Activated CD4-positive, alpha-beta T cell treated with anti-CD3 and anti-CD28 coated beads, Interleukin-2, amount 10 ng/mL, durations not matched to agents 24 days and 14 days (primary cell): ENCODE results near the gene STXBP5L. TPM values are rescaled to one million over a fixed set of nuclear protein-coding genes. Genes with fewer than 3 reads are reported as not detected.
"Not testable (repeated sequence)": the region's sequence is repeated elsewhere in the genome, so short reads cannot be mapped to it uniquely, and the experiment has no call there.

Source experiments
- DNase-seq: peaks from one replicate; pipeline ENCODE4 v3.0.0; 2022
- H3K27ac Mint-ChIP-seq: one replicate; pipeline ENCODE4 v1.8.0; 2022; ENCODE audit warnings: mild to moderate bottlenecking, mixed read lengths
- H3K27me3 Mint-ChIP-seq: one replicate; pipeline ENCODE4 v1.8.0; 2022; ENCODE audit warnings: mixed read lengths
- H3K36me3 Mint-ChIP-seq: one replicate; pipeline ENCODE4 v1.8.0; 2022; ENCODE audit warnings: low read depth, mild to moderate bottlenecking, mixed read lengths
- H3K4me1 Mint-ChIP-seq: one replicate; pipeline ENCODE4 v1.8.0; 2021; ENCODE audit warnings: mixed read lengths
- H3K4me3 Mint-ChIP-seq: one replicate; pipeline ENCODE4 v1.8.0; 2022; ENCODE audit warnings: mild to moderate bottlenecking, moderate library complexity, mixed read lengths
- H3K9me3 Mint-ChIP-seq: one replicate; pipeline ENCODE4 v1.8.0; 2021; ENCODE audit warnings: mixed read lengths
- intact Hi-C: fragments of 100-400 bp; cut with micrococcal nuclease; formaldehyde crosslinking; loops from one replicate; pipeline ENCODE4 v1.15.1; 2023
- total RNA-seq: library from RNA; stranded (reverse); gene quantifications from 2 replicates; pipeline ENCODE4 v1.2.3, GENCODE V29; 2022

The STXBP5L gene
- total RNA-seq, 1 donor from 2014 or later: not detected

DNA sequence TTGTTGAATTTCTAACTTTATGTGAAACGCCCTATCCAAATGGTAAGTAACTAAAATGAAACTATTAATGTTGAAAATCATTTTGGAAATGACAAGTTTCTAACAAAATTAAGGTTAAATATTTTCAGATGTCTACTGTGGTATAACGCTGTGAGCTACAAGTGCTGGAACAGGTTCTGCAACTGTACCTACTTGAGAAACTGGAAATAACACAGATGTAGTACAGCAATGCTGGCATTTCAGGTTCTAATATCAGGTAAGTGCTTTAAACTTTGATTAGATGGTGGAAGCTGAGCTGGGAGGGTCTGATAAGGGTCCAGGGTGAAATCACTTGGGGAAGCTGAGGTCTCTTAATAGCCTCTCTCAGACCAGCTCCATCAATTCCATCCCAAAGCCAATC, 315.1 kb downstream of the STXBP5L start:
- H3K9me3 Mint-ChIP-seq: no peaks in the 10 kb centered on the region
- H3K27me3 Mint-ChIP-seq: no peaks in the 10 kb centered on the region
- intact Hi-C loops: no loop called here
- H3K4me1 Mint-ChIP-seq: no peaks in the 10 kb centered on the region
- no peaks in the 10 kb centered on the region for H3K36me3 Mint-ChIP-seq
- DNase-seq: no peak
- H3K27ac Mint-ChIP-seq: no peak overlapping the region
- no peak overlapping the region for H3K4me3 Mint-ChIP-seq

DNA sequence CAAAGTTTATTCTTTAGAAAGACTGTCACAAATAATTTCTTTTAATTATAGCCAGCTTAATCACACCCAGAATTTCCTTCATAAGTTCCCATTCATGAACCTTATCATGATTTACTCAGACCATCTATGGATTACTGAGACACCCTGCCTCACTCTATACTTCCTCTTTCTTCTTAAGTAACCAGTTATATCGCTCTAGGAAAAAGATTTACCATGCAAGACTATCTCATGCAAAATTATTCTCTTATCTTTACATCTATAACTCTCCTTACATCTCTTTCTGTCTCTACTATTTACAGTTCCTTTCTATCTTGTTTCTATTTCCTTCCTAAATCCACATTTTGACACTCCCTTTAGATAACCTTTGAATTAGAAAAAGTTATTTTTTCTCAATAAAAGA, 321.0 kb downstream of the STXBP5L start:
- Mint-ChIP-seq H3K4me3 (no peak overlapping the region), H3K36me3 (no peaks in the 10 kb centered on the region), H3K27ac (no peak overlapping the region), H3K27me3 (no peaks in the 10 kb centered on the region), H3K9me3 (no peaks in the 10 kb centered on the region), H3K4me1 (no peaks in the 10 kb centered on the region)
- no peak for DNase-seq
- intact Hi-C loops: no loop called here

DNA sequence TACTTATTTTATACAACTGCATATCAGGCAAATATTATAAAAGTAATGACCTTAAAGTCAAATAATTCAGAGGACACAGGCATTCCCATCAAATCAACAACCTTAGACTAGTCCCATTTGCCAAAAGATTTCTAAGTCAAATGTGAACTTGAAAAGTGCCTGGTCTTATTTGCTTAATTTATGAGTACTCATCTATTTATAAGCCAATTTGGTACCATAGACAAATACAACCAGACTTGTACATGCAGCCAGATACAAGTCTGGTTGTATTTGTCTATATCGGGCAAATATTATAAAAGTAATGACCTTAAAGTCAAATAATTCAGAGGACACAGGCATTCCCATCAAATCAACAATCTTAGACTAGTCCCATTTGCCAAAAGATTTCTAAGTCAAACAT, 322.2 kb downstream of the STXBP5L start:
- DNase-seq, intact Hi-C loops, H3K27me3 Mint-ChIP-seq, H3K9me3 Mint-ChIP-seq, H3K27ac Mint-ChIP-seq, H3K4me3 Mint-ChIP-seq, H3K36me3 Mint-ChIP-seq, H3K4me1 Mint-ChIP-seq: not testable (repeated sequence)

DNA sequence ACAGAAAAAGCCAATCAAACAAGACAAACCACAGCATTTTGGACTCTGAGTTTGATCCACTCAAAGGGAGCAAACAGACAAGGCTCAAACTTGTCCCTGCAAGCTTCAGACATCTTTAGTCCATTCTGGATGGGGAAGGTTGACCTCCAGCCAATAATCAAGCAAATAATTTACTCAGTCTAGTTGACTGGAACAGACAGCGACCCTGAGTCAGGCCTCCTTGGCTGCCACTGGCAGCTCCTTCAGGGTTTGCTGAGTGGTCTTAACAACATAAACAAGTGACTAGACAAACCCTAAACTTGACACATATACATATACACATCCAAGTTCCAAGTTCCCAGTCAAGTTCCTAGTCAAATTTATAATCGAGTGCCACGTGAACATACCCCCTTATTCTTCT, 323.9 kb downstream of the STXBP5L start:
- Mint-ChIP-seq H3K4me1 (no peaks in the 10 kb centered on the region), H3K27ac (no peak overlapping the region), H3K27me3 (no peaks in the 10 kb centered on the region), H3K9me3 (no peaks in the 10 kb centered on the region), H3K36me3 (no peaks in the 10 kb centered on the region), H3K4me3 (no peak overlapping the region)
- no peak for DNase-seq
- intact Hi-C loops: no loop called here

DNA sequence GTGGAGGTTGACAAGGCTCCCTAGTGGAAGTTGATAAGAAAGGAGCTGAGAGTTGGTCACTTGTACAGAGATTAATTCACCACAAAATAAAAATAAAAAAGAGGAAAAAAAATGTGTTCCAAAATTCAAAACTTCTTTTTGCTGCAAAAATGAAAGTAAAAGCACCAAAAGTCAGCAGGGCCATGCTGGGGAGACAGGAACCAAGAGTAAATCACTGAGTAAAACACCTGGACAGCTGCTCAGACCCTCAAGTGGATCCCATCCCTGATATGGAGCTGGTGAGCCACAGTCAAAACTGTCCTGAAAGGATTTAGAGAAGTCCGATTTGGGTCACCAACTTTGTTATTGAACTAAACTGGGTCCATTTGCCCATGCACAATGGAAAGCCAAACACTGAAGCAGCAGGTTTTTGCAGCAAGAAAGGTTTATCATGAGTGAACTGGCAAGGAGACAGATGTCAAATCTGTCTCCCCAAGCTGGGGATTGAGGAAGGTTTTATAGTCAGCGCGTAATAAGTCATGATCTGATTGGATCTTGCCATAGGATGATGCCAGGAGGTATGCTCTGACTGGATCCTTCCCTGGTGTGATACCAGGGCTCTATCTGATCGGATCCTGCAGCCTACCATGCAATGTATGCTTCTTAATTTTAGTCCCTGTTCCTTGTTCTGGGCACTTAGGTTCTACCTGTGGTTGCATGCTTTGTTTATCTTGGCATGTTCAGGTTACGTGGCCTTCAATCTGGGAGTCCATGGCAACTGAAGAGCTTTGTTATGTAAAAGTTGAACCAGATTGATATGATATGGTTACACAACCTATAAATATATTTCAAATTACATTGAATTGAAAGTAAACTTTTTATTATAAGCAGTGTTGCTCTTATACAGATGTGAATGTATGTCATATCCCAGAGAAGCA, 324.6 kb downstream of the STXBP5L start:
- no peaks in the 10 kb centered on the region for H3K4me1 Mint-ChIP-seq
- H3K9me3 Mint-ChIP-seq: no peaks in the 10 kb centered on the region
- no peak overlapping the region for H3K27ac Mint-ChIP-seq
- no peak for DNase-seq
- H3K4me3 Mint-ChIP-seq: no peak overlapping the region
- intact Hi-C loops: no loop called here
- no peaks in the 10 kb centered on the region for H3K36me3 Mint-ChIP-seq
- no peaks in the 10 kb centered on the region for H3K27me3 Mint-ChIP-seq

DNA sequence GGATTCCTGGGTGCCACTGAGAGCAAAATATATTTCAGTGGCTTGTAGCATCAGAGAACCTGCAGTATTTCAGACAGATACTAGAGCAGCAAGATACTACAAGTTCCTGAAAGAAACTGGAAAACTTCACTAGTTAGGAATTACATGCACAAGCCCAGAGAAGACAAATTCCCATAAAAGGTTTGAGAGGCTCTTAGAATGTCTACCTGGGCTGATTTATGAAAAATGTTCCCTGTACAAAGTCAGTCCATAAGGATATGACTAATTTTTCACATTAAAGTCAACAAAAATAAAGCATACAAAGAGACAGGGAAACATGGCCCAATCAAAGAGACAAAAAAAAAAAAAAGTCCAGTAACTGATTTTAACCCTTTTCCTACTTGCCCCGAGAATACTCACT, 335.2 kb downstream of the STXBP5L start:
- Mint-ChIP-seq H3K9me3 (no peaks in the 10 kb centered on the region), H3K36me3 (no peaks in the 10 kb centered on the region), H3K4me1 (no peaks in the 10 kb centered on the region), H3K4me3 (no peak overlapping the region), H3K27ac (no peak overlapping the region), H3K27me3 (no peaks in the 10 kb centered on the region)
- no peak for DNase-seq
- intact Hi-C loops: no loop called here

DNA sequence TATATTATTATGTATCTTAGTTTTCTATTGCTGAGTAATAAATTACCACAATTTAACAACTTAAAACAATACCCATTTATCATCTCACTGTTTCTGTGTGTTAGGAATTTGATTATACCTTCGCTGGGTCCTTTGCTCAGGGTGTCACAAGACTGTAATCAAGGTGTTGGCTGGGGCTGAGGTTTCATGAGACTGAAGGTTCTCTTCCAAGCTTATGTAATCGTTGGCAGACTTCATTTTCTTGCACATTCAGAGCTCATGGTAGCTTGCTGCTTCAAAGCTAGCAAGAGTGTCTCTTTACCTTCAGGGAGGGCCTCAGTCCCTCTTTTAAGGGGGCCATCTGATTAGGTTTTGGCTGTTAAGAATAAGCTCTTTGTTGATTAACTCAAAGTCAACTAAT, 344.7 kb downstream of the STXBP5L start:
- no peaks in the 10 kb centered on the region for H3K4me1 Mint-ChIP-seq
- no peaks in the 10 kb centered on the region for H3K9me3 Mint-ChIP-seq
- H3K27ac Mint-ChIP-seq: no peak overlapping the region
- H3K4me3 Mint-ChIP-seq: no peak overlapping the region
- H3K27me3 Mint-ChIP-seq: no peaks in the 10 kb centered on the region
- no peak for DNase-seq
- no peaks in the 10 kb centered on the region for H3K36me3 Mint-ChIP-seq
- intact Hi-C loops: no loop called here

DNA sequence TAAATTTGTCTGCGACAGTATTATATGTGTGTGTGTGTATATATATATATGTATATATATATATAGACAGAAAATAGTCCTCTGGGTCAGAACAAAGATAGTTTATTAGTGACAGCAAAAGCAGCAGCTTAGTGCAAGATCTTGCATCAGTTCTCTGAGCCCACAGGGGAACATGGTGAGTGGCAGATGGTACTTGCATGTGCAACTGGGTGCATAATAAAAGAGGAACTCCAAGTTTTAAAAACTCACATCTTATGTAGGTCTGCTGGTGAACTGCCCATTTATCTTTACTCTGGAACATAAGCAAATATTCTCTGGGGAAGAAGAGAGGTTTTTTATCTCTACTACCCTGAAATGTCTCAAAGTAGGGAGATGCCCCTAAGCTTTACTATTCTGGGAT, 361.4 kb downstream of the STXBP5L start:
- no peak overlapping the region for H3K4me3 Mint-ChIP-seq
- no peaks in the 10 kb centered on the region for H3K9me3 Mint-ChIP-seq
- intact Hi-C loops: no loop called here
- no peak for DNase-seq
- no peaks in the 10 kb centered on the region for H3K36me3 Mint-ChIP-seq
- no peaks in the 10 kb centered on the region for H3K27me3 Mint-ChIP-seq
- no peaks in the 10 kb centered on the region for H3K4me1 Mint-ChIP-seq
- H3K27ac Mint-ChIP-seq: no peak overlapping the region

DNA sequence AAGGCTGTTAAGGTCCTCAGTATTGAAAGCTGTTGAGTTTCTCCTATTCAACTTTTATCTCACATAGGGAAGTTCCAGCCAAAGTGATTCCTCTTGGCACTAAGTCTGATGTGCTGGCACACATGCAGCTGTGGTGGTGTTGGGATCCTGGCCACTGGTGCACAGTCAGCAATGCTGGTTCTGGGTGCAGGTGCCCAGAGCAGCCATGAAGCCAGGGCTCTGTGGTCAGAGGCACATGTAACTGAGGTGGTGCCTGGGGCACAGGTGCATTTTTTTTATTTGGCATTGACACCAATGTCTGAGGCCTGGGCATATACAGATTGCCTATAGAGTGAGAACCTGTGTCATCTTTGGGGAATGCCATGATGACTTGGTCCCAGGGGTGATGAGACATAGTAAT, 366.4 kb downstream of the STXBP5L start:
- H3K4me1 Mint-ChIP-seq: no peaks in the 10 kb centered on the region
- H3K27ac Mint-ChIP-seq: no peak overlapping the region
- H3K9me3 Mint-ChIP-seq: no peaks in the 10 kb centered on the region

DNA sequence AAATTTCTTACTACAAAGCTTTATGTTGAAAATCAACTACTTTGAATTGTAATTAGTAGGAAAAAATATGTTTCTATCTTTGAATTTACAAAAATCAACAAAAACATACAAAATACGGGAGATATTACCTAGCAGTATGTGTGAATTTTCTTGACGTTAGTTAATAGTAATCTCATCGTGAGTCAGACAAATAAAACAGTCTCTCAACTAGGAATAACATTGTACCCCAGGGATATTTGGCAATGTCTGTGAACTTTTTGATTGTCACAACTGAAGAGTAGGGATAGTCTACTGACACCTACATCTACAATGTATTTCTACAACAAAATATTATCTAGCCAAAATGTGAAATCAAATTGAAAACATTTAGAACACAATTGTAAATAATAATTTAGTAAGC, 387.4 kb downstream of the STXBP5L start:
- intact Hi-C loops: no loop called here
- no peak for DNase-seq
- H3K4me1 Mint-ChIP-seq: no peaks in the 10 kb centered on the region
- H3K36me3 Mint-ChIP-seq: no peaks in the 10 kb centered on the region
- H3K9me3 Mint-ChIP-seq: no peaks in the 10 kb centered on the region
- no peak overlapping the region for H3K4me3 Mint-ChIP-seq
- no peak overlapping the region for H3K27ac Mint-ChIP-seq
- no peaks in the 10 kb centered on the region for H3K27me3 Mint-ChIP-seq

More for the DNA sequence above, 366.4 kb downstream of the STXBP5L start:
- Mint-ChIP-seq H3K4me3 (no peak overlapping the region), H3K27me3 (no peaks in the 10 kb centered on the region), H3K36me3 (no peaks in the 10 kb centered on the region)
- intact Hi-C loops: no loop called here
- DNase-seq: no peak

DNA sequence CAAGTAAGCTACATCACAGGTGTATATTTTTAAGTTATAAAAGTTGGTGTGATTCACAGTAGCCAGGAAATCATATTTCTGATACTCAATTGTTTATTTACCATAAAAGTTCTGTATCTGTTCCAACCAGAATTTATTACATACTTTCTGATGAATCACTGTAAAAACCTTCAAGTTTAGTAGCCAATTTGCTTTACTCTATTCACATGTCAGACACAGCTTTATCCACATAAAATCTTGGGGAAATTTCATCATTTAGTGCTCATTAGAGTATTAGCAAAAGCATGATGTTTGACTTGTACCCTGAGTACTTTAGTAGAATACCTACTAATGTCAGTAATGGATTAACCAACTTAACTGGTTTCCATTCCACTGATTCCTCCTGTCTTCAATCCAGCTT, 388.0 kb downstream of the STXBP5L start:
- intact Hi-C loops: no loop called here
- Mint-ChIP-seq H3K27me3 (no peaks in the 10 kb centered on the region), H3K27ac (no peak overlapping the region), H3K9me3 (no peaks in the 10 kb centered on the region), H3K36me3 (no peaks in the 10 kb centered on the region), H3K4me1 (no peaks in the 10 kb centered on the region), H3K4me3 (no peak overlapping the region)
- no peak for DNase-seq

DNA sequence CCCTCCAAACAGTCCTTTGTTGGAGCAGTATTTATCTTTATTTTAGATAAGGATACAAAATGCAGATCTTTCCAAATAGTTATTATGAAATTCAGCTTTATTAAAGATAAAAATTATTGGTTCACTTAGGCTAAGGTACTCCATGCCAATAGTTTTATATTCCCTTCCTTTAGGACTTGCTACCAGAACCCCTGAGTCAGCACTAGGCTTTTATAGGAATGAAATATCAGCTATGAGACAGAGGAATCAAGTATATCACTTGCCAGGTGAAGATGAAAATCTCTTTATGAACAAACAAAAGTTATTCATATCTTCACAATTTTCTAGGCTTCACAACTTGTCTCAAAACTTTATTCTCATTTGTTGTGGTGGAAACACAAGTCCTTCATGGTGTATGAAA, 416.3 kb downstream of the STXBP5L start:
- Mint-ChIP-seq H3K36me3 (no peaks in the 10 kb centered on the region), H3K4me1 (no peaks in the 10 kb centered on the region), H3K27ac (no peak overlapping the region), H3K9me3 (no peaks in the 10 kb centered on the region), H3K27me3 (no peaks in the 10 kb centered on the region), H3K4me3 (no peak overlapping the region)
- intact Hi-C loops: no loop called here
- DNase-seq: no peak

DNA sequence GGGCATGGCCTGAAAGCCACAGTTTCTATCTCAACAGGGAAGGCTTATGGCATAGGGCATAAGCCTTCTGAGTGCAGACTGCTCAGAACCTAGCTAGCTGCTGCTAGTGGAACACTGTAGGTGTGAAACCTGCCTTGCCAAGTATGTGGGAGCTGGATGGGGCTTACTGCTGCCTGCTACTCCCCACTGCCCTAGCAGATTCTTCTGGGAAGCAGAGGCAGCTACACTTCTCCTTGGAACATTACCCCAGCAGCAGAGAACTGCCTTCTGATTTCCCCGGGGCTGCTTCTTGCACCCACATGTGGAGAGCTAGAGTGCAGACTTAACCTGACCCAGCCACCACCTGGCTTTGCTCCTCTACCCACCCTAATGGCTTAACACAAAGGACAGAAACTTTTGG, 422.1 kb downstream of the STXBP5L start:
- intact Hi-C loops: no loop called here
- H3K27ac Mint-ChIP-seq: no peak overlapping the region
- H3K36me3 Mint-ChIP-seq: no peaks in the 10 kb centered on the region
- H3K27me3 Mint-ChIP-seq: peaks cover 2% of the 10 kb centered on the region
- H3K4me3 Mint-ChIP-seq: no peak overlapping the region
- H3K4me1 Mint-ChIP-seq: no peaks in the 10 kb centered on the region
- H3K9me3 Mint-ChIP-seq: no peaks in the 10 kb centered on the region
- no peak for DNase-seq

DNA sequence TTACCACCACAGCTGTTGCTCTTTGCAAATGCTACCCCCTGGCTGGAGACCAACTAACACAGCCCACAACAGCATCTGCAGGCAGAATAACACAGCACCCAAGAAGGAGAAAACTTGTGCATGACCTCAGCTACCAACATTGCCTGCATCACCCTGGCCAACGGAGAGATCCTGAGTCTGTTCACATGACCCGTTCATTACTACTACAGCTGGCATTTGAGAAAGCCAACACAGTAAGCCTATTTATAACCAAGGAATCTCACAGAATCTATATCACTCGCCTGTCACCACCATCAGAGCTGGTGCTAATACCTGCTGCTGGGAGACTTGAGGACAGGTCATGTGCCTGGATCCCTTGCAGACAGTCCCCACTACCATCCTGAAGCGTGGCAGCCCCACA, 422.6 kb downstream of the STXBP5L start:
- no peaks in the 10 kb centered on the region for H3K9me3 Mint-ChIP-seq
- intact Hi-C loops: no loop called here
- no peaks in the 10 kb centered on the region for H3K36me3 Mint-ChIP-seq
- no peak for DNase-seq
- H3K4me1 Mint-ChIP-seq: no peaks in the 10 kb centered on the region
- H3K4me3 Mint-ChIP-seq: no peak overlapping the region
- H3K27ac Mint-ChIP-seq: no peak overlapping the region
- peaks cover 2% of the 10 kb centered on the region for H3K27me3 Mint-ChIP-seq

DNA sequence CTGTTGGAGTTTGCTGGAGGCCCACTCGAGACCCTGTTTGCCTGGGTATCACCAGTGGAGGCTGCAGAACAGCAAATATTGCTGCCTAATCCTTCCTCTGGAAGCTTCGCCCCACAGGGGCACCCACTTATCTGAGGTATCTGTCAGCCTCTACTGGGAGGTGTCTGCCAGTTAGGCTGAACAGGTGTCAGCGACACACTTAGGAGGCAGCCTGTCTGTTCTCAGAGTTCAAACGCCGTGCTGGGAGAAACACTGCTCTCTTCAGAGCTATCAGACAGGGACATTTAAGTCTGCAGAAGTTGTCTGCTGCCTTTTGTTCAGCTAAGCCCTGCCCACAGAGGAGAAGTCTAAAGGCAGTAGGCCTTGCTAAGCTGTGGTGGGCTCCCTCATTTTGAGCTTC, 448.0 kb downstream of the STXBP5L start:
- H3K9me3 Mint-ChIP-seq: peaks cover 33% of the 10 kb centered on the region
- intact Hi-C loops, H3K4me1 Mint-ChIP-seq, H3K27ac Mint-ChIP-seq, H3K36me3 Mint-ChIP-seq, H3K27me3 Mint-ChIP-seq, H3K4me3 Mint-ChIP-seq, DNase-seq: not testable (repeated sequence)
